Neural crest cell (in vitro differentiated cells): Measurements from ENCODE around the gene STX2. TPM values are rescaled to one million over a fixed set of nuclear protein-coding genes. Genes with fewer than 3 reads are reported as not detected.
"Not testable (repeated sequence)": the region's sequence is repeated elsewhere in the genome, so short reads cannot be mapped to it uniquely, and the experiment has no call there.

Experiments used
- DNase-seq: peaks from one replicate; pipeline ENCODE4 v3.0.0; 2021; ENCODE audit warnings: low read depth, mixed read lengths, low spot score
- H3K27ac Mint-ChIP-seq: one replicate; pipeline ENCODE4 v1.8.0; 2021; ENCODE audit warnings: mild to moderate bottlenecking, mixed read lengths; ENCODE audit not compliant: unreplicated experiment
- H3K27me3 Mint-ChIP-seq: 2 replicates; pipeline ENCODE4 v1.8.0; 2021; ENCODE audit warnings: low read depth, mild to moderate bottlenecking, mixed read lengths
- H3K36me3 Mint-ChIP-seq: 2 replicates; pipeline ENCODE4 v1.8.0; 2021; ENCODE audit warnings: low read depth, mild to moderate bottlenecking, mixed read lengths
- H3K4me1 Mint-ChIP-seq: 2 replicates; pipeline ENCODE4 v1.8.0; 2021; ENCODE audit warnings: mixed read lengths
- H3K4me3 Mint-ChIP-seq: one replicate; pipeline ENCODE4 v1.8.0; 2021; ENCODE audit warnings: mild to moderate bottlenecking, mixed read lengths
- H3K9me3 Mint-ChIP-seq: 2 replicates; pipeline ENCODE4 v1.8.0; 2021; ENCODE audit warnings: mixed read lengths
- total RNA-seq: library from RNA; stranded (reverse); gene quantifications from 2 replicates; pipeline ENCODE4 v1.2.1, GENCODE V29; 2021
- TF ChIP-seq, protein P1 (sequence below): fragments of 200-600 bp; sonication (generic); conservative IDR thresholded peaks from 2 replicates; pipeline ENCODE4 v1.5.0; 2021; ENCODE audit warnings: antibody characterized with exemption, mild to moderate bottlenecking

The STX2 gene
- total RNA-seq, 1 donor from 2014 or later: 32.7 TPM

GRCh38 chr12:130764073-130764472 lies 75.0 kb downstream of the STX2 start:
- Mint-ChIP-seq H3K4me1 (no peaks in the 10 kb centered on the region), H3K4me3 (no peak overlapping the region), H3K27me3 (peaks cover 8% of the 10 kb centered on the region), H3K9me3 (no peaks in the 10 kb centered on the region), H3K36me3 (no peaks in the 10 kb centered on the region), H3K27ac (no peak overlapping the region)
- TF ChIP-seq, protein P1, sequence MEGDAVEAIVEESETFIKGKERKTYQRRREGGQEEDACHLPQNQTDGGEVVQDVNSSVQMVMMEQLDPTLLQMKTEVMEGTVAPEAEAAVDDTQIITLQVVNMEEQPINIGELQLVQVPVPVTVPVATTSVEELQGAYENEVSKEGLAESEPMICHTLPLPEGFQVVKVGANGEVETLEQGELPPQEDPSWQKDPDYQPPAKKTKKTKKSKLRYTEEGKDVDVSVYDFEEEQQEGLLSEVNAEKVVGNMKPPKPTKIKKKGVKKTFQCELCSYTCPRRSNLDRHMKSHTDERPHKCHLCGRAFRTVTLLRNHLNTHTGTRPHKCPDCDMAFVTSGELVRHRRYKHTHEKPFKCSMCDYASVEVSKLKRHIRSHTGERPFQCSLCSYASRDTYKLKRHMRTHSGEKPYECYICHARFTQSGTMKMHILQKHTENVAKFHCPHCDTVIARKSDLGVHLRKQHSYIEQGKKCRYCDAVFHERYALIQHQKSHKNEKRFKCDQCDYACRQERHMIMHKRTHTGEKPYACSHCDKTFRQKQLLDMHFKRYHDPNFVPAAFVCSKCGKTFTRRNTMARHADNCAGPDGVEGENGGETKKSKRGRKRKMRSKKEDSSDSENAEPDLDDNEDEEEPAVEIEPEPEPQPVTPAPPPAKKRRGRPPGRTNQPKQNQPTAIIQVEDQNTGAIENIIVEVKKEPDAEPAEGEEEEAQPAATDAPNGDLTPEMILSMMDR: no peak
- DNase-seq: no peak

GRCh38 chr12:130762319-130762675 lies 76.8 kb downstream of the STX2 start:
- H3K9me3 Mint-ChIP-seq: no peaks in the 10 kb centered on the region
- TF ChIP-seq, protein P1: no peak
- no peaks in the 10 kb centered on the region for H3K4me1 Mint-ChIP-seq
- H3K36me3 Mint-ChIP-seq: no peaks in the 10 kb centered on the region
- DNase-seq: no peak
- H3K27ac Mint-ChIP-seq: no peak overlapping the region
- no peak overlapping the region for H3K4me3 Mint-ChIP-seq
- H3K27me3 Mint-ChIP-seq: peaks cover 4% of the 10 kb centered on the region

DNA sequence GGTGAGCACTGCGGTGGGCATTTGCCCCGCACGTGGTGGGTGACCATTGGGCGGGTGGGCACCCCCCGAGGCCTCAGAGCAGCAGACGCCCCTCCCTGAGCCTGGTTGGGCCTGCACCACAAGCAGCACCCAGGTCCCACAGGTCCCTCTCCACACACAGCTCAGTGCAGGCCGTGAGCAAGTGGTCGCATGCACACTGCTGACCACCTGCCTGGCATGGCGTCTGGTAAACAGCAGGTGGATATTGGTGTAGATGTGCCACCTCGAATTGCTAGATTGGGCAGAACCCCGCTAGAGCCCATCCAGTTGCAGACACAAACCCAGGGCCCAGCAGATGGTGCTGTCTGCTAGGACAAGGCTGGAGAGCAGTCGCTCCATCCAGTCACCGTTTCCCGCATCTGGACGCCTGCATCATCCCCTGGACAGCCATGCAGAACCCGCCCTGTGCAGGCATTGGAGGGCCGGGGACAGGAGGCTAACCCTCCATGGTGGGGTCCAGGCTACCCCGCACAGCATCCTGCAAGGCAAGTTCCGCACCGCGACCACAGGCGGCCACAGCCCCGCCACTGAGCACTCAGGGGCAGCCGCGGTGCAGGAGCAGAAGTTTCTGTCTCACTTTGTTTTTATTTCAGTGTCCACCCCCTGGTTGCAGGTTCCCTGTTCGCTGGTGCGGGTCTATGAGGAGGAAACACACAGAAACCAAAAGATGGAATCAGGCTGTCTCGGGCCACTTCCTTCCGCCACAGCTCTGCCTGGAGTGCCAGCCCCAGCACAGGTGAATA lies 77.3 kb downstream of the STX2 start:
- H3K27ac Mint-ChIP-seq: no peak overlapping the region
- H3K36me3 Mint-ChIP-seq: no peaks in the 10 kb centered on the region
- TF ChIP-seq, protein P1: peak; percentile 73
- H3K9me3 Mint-ChIP-seq: no peaks in the 10 kb centered on the region
- DNase-seq: peak; percentile 64
- H3K27me3 Mint-ChIP-seq: peaks cover 4% of the 10 kb centered on the region
- H3K4me1 Mint-ChIP-seq: no peaks in the 10 kb centered on the region
- H3K4me3 Mint-ChIP-seq: no peak overlapping the region

DNA sequence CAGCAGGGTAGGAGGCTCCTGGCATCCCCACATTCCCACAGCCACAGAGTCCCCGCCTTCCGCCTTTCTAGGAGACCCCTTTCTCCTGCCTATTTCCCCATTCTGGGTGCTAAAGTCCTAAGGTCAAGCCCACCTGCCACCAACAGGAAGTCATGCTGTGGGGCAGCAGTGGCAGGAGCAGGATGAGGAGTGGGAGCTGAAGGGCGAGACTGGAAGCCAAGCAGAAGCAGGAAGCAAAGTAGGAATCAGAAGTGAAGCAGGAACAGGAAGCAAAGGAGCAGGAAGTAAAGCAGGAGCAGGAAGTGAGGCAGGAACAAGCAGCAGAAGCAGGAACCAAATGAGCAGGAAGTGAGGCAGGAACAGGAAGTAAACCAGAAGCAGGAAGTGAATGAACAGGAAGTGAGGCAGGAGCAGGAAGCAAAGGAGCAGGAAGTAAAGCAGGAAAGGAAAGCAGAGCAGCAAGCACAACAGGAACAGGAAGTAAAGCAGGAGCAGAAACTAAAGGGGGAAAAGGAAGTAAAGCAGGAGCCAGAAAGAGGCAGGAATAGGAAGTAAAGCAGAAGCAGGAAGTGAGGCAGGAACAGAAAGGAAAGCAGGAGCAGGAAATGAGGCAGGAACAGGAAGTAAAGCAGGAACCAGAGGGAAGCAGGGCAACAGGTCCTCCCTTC lies 84.7 kb downstream of the STX2 start:
- Mint-ChIP-seq H3K9me3 (no peaks in the 10 kb centered on the region), H3K4me1 (peaks cover 14% of the 10 kb centered on the region), H3K27me3 (peaks cover 17% of the 10 kb centered on the region), H3K4me3 (no peak overlapping the region), H3K36me3 (no peaks in the 10 kb centered on the region), H3K27ac (no peak overlapping the region)
- TF ChIP-seq, protein P1: no peak
- DNase-seq: no peak

- no peak overlapping the region for H3K4me3 Mint-ChIP-seq
- H3K27me3 Mint-ChIP-seq: peaks cover 24% of the 10 kb centered on the region
- DNase-seq: peak; percentile 57
These were observed 86.3 kb downstream of the STX2 start for GRCh38 chr12:130752692-130753230.

GRCh38 chr12:130752037-130752436 lies 87.0 kb downstream of the STX2 start:
- Mint-ChIP-seq H3K4me1 (peaks cover 17% of the 10 kb centered on the region), H3K27me3 (peaks cover 25% of the 10 kb centered on the region)
- DNase-seq, H3K27ac Mint-ChIP-seq, H3K36me3 Mint-ChIP-seq, H3K4me3 Mint-ChIP-seq, H3K9me3 Mint-ChIP-seq: not testable (repeated sequence)

More at GRCh38 chr12:130752692-130753230, 86.3 kb downstream of the STX2 start:
- TF ChIP-seq, protein P1: peak; percentile 51
- Mint-ChIP-seq H3K27ac (no peak overlapping the region), H3K4me1 (peaks cover 17% of the 10 kb centered on the region), H3K9me3 (no peaks in the 10 kb centered on the region), H3K36me3 (no peaks in the 10 kb centered on the region)
